Mesothelial cell of epicardium (in vitro differentiated cells): ENCODE results near the gene RPS3. TPM values are rescaled to one million over a fixed set of nuclear protein-coding genes. Genes with fewer than 3 reads are reported as not detected.
"Not testable (repeated sequence)": the region's sequence is repeated elsewhere in the genome, so short reads cannot be mapped to it uniquely, and the experiment has no call there.

Experiments used
- DNase-seq, 2 experiments: peaks; one replicate each; pipeline ENCODE4 v3.0.0; 2021; ENCODE audit warnings: low spot score in 2 of 2; ENCODE audit not compliant: unreplicated experiment in 2 of 2
- H3K27ac Mint-ChIP-seq: 2 replicates; pipeline ENCODE4 v1.8.0; 2021; ENCODE audit warnings: mixed read lengths
- H3K27me3 Mint-ChIP-seq: 2 replicates; pipeline ENCODE4 v1.8.0; 2021; ENCODE audit warnings: low read depth, mixed read lengths
- H3K36me3 Mint-ChIP-seq: 2 replicates; pipeline ENCODE4 v1.8.0; 2021; ENCODE audit warnings: mixed read lengths
- H3K4me1 Mint-ChIP-seq: 2 replicates; pipeline ENCODE4 v1.8.0; 2021; ENCODE audit warnings: mixed read lengths
- H3K4me3 Mint-ChIP-seq: 2 replicates; pipeline ENCODE4 v1.8.0; 2021; ENCODE audit warnings: mild to moderate bottlenecking, moderate library complexity, mixed read lengths
- H3K9me3 Mint-ChIP-seq: 2 replicates; pipeline ENCODE4 v1.8.0; 2021; ENCODE audit warnings: mixed read lengths
- CTCF ChIP-seq: fragments of 200-600 bp; sonication (generic); IDR thresholded peaks from one replicate; pipeline ENCODE4 v1.5.0; 2021; ENCODE audit warnings: antibody characterized with exemption; ENCODE audit not compliant: unreplicated experiment
- total RNA-seq: library from RNA; stranded (reverse); gene quantifications from 3 replicates; pipeline ENCODE4 v1.2.1, GENCODE V29; 2021

RPS3 gene
- total RNA-seq, 1 donor from 2014 or later = 2,848 TPM

- peaks cover 16% of the 10 kb centered on the region for H3K4me1 Mint-ChIP-seq
- no peak for DNase-seq
- H3K27ac Mint-ChIP-seq = no peak overlapping the region
- no peaks in the 10 kb centered on the region for H3K27me3 Mint-ChIP-seq
- no peak overlapping the region for H3K4me3 Mint-ChIP-seq
- H3K36me3 Mint-ChIP-seq = no peaks in the 10 kb centered on the region
- no peaks in the 10 kb centered on the region for H3K9me3 Mint-ChIP-seq
- no peak for TF ChIP-seq CTCF
These were observed 23.1 kb upstream of the RPS3 start for GRCh38 chr11:75376175-75376574.

GRCh38 chr11:75378776-75379175 lies 20.5 kb upstream of the RPS3 start:
- H3K4me3 Mint-ChIP-seq, DNase-seq, H3K27me3 Mint-ChIP-seq, H3K9me3 Mint-ChIP-seq, H3K4me1 Mint-ChIP-seq, H3K27ac Mint-ChIP-seq, H3K36me3 Mint-ChIP-seq: not testable (repeated sequence)

- Mint-ChIP-seq H3K36me3 (no peaks in the 10 kb centered on the region), H3K9me3 (no peaks in the 10 kb centered on the region), H3K4me1 (peaks cover 9% of the 10 kb centered on the region), H3K27ac (peak overlapping the region; percentile 88), H3K27me3 (no peaks in the 10 kb centered on the region), H3K4me3 (no peak overlapping the region)
- TF ChIP-seq CTCF = no peak
- DNase-seq = no peak
These were observed 19.1 kb upstream of the RPS3 start for GRCh38 chr11:75380245-75380644.

- TF ChIP-seq CTCF = no peak
- H3K36me3 Mint-ChIP-seq = no peaks in the 10 kb centered on the region
- peak overlapping the region; percentile 88 for H3K27ac Mint-ChIP-seq
- no peaks in the 10 kb centered on the region for H3K27me3 Mint-ChIP-seq
- H3K4me1 Mint-ChIP-seq = peaks cover 9% of the 10 kb centered on the region
- DNase-seq = no peak
- no peaks in the 10 kb centered on the region for H3K9me3 Mint-ChIP-seq
- no peak overlapping the region for H3K4me3 Mint-ChIP-seq
These were observed 18.4 kb upstream of the RPS3 start for GRCh38 chr11:75380716-75381420.

- H3K9me3 Mint-ChIP-seq = no peaks in the 10 kb centered on the region
- no peak overlapping the region for H3K27ac Mint-ChIP-seq
- H3K4me1 Mint-ChIP-seq = peaks cover 18% of the 10 kb centered on the region
- DNase-seq = no peak
- H3K27me3 Mint-ChIP-seq = no peaks in the 10 kb centered on the region
- no peak for TF ChIP-seq CTCF
- H3K4me3 Mint-ChIP-seq = no peak overlapping the region
- H3K36me3 Mint-ChIP-seq = no peaks in the 10 kb centered on the region
These were observed 16.1 kb upstream of the RPS3 start for GRCh38 chr11:75383246-75383645.

GRCh38 chr11:75384438-75385080 lies 14.8 kb upstream of the RPS3 start:
- Mint-ChIP-seq H3K27me3 (no peaks in the 10 kb centered on the region), H3K4me1 (peaks cover 18% of the 10 kb centered on the region), H3K27ac (peak overlapping the region; percentile 73)

More at GRCh38 chr11:75384438-75385080, 14.8 kb upstream of the RPS3 start:
- no peaks in the 10 kb centered on the region for H3K9me3 Mint-ChIP-seq
- no peak overlapping the region for H3K4me3 Mint-ChIP-seq
- TF ChIP-seq CTCF = peak; percentile 97
- peak; percentile 67 to 78 for DNase-seq
- no peaks in the 10 kb centered on the region for H3K36me3 Mint-ChIP-seq
